Breast epithelium (tissue), 3 donors: ENCODE results near the gene SNPH.

Source experiments
- CTCF ChIP-seq, 3 donors: fragments of 450-650 bp; IDR thresholded peaks; one replicate each; pipeline ENCODE4 v1.5.1; 2016 to 2017; ENCODE audit warnings: antibody characterized with exemption in 3 of 3, mild to moderate bottlenecking in 3 of 3, moderate library complexity in 3 of 3
- POLR2A ChIP-seq: fragments of 450-650 bp; IDR thresholded peaks from one replicate; pipeline ENCODE4 v1.6.1; 2016; ENCODE audit warnings: antibody characterized with exemption, mild to moderate bottlenecking, moderate library complexity
- POLR2AphosphoS5 ChIP-seq, 3 donors: sonication (generic); formaldehyde crosslinking; IDR thresholded peaks; one replicate each; pipeline ENCODE4 v1.6.1; 2017; ENCODE audit warnings: antibody characterized with exemption in 3 of 3

DNA sequence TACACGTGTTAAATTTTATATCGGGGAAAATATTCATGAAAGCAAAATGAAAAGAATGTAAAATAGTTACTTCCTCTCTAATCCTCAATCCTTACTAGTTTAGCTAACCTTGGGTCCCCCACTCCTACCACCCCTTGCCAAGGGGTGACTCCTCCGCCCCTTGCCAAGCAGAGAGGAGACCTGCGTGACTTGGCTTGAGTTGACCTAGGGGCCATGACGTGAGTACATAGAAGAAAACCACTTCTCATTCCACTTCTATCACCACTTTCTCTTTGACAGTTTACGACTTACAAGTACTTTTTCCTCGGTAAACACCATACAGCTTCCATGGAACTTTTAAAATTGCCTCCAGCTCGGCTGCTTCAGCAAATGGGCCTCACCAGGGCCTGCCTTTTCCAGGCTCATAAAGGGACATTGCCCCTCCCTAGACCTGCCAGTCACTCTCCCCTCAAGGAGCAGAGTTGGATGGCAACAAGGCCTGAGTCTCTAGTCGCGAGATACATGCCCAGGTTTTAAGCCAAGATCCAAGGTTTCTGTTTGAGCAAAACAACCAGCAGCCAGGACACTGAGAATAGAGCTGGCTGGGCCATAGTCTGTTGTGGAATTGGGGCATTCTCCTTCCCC lies 32.9 kb downstream of the SNPH start:
- TF ChIP-seq CTCF (IDR thresholded peaks at IDR 0.05): no peak
- no peak for TF ChIP-seq POLR2AphosphoS5 (IDR thresholded peaks at IDR 0.05)
- no peak for TF ChIP-seq POLR2A
